GM21619 (cell line): ENCODE results near the gene PLPP2.

ENCODE experiments used
- ATAC-seq: cut with Tn5 transposase; IDR thresholded peaks from one replicate; pipeline ENCODE4 v1.9.1; 2021; ENCODE audit not compliant: unreplicated experiment

The PLPP2 gene

GRCh38 chr19:315811-316210, 24.6 kb upstream of the PLPP2 start:
- ATAC-seq = no peak

DNA sequence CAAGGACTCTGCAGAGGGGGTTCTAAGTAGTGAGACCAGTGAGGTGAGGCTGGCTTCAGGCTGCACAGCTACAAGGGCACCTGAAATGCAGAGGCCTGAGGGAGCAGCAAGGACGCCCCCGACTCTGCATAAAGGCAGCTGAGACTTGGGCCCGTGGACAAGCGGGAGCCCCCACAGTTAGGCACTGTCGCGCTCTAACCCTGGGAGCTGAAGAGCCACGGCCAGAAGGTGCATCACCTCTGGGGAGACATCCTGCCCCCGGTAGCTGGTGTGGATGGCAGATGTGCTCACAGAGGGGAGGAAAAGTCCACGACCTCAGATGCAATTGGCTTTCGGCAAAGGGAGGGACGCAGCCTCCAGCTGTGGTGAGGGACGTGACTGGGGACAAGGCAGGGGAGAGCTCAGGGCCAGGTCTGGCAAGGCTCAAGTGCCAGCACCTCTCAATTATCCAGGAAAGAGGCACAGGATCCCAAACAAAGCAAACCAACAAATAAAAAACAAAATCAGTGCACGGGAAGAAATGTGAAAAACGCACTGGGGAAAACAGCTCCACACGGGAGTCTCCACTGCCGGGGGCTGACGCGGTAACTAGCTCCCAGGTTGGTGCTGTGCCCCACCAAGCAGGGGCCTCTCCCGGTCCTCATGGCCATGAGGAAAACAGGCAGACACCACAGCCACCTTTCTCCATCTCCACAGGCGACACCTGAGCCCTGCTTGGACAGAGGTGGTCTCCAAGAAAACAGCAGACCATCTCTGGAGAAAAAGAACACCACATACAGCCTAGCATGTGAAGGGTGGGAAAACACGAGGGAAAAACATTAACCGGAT, 23.0 kb upstream of the PLPP2 start:
- no peak for ATAC-seq

GRCh38 chr19:313169-313987, 22.2 kb upstream of the PLPP2 start:
- no peak for ATAC-seq

GRCh38 chr19:311813-312261, 20.6 kb upstream of the PLPP2 start:
- no peak for ATAC-seq

DNA sequence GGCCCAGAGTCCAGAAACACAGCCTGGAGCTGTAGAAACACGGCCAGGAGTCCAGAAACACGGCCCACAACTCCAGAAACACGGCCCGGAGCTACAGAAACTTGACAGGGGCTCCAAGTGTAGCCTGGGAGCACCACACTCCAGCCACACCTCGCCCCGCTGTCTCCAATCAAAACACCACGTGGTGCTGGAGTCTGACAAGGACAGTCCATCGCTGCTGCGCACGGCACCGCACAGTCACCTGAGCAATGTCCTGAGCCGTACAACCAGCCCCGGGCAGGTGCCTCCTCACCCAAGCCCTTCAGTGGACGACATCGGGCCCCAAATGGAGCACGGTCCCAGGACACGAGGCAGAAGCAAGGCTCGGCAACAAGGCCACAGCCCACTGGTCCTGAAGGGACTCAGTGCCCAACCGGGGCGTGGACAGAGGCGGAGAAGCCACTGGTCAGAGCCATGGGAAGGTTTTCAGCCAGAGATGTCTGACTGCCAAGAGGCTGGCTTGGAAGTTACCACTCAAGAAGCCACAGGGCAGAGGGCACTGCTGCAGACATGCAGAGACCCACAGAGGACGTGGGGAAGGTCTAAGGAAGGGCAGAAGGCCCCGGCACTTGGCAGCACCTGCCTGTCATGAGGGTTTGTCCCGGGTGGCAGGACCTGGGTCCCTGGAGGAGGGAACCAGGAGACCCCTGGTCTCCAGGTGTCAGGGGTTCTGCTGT, 19.7 kb upstream of the PLPP2 start:
- ATAC-seq = no peak

- ATAC-seq = no peak
These were observed 19.0 kb upstream of the PLPP2 start for GRCh38 chr19:310141-310651.

DNA sequence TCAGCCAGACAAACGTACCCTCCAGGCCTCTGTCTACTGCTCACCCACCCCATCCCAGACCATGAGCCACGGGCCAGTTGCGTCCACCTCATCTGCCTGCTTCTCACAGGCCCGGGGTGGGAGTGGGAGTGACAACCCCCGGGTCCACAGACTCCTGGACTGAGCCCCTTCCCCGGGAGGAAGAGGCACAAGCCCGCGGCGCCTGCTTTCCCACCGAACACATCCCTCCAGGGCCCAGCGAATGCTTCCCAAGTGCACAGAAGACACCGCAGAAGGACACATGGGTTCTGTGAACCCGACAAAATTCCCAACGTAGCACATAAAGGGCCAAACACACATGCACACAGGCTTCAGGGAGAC, 18.0 kb upstream of the PLPP2 start:
- ATAC-seq = no peak

DNA sequence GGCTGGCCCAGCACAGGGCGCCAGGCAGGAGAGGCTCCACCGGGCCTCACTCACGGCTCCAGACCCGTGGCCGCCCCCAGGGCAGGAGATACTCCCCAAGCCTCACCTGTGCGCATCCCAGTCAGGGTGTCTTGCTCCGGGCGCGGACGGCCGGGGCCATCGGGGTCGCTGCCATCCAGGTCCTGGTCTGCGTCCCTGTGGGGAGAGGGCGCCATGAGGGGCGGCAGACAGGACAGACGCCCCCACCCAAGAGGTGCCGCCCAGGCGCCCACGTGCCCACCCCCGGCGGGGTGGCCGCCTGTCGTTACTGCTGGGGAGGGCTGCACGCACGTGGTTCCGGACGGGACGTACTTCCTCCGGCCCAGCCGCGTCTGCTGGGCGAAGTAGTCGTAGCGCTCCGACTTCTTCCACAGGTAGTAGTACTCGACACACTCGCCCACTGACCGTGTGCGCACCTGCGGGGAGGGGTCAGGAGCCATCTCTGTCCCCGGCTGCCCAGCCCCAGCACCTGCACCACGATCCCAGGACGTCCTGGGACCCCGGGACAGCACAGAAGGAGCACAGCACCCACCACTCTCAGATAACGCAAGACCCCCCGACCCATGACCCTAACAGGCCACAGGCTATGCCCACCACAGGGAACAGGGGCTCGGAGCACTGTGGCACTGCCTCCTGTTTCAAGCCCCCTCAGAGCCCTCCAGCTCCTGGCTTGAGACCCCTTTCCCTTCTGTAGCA, 17.4 kb upstream of the PLPP2 start:
- ATAC-seq = no peak

GRCh38 chr19:307793-308420, 16.7 kb upstream of the PLPP2 start:
- no peak for ATAC-seq

DNA sequence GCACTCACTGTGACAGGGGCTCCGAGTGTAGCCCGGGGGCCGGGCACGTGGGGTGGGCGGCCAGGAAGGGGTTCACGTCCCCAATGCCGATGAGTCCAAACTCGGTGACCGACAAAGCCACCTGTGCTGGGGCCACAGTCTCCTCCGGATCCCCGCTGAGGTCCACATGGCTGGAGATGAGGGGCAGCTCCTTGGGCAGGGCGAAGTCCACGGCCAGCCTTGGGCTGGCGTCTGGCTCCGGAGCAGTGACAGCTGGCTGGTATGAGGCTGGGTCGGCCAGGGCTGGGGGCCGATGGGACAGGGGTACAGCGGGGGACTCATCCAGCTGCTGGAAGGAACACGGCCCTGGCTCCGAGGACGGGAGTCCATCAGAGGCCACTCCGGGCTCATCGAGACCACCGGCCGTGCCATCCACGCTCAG, 15.9 kb upstream of the PLPP2 start:
- ATAC-seq = no peak

- ATAC-seq = no peak
These were observed 15.1 kb upstream of the PLPP2 start for GRCh38 chr19:306151-306900.

- no peak for ATAC-seq
These were observed 14.3 kb upstream of the PLPP2 start for GRCh38 chr19:305240-306150.

- ATAC-seq = no peak
These were observed 5.4 kb upstream of the PLPP2 start for GRCh38 chr19:296476-297225.

DNA sequence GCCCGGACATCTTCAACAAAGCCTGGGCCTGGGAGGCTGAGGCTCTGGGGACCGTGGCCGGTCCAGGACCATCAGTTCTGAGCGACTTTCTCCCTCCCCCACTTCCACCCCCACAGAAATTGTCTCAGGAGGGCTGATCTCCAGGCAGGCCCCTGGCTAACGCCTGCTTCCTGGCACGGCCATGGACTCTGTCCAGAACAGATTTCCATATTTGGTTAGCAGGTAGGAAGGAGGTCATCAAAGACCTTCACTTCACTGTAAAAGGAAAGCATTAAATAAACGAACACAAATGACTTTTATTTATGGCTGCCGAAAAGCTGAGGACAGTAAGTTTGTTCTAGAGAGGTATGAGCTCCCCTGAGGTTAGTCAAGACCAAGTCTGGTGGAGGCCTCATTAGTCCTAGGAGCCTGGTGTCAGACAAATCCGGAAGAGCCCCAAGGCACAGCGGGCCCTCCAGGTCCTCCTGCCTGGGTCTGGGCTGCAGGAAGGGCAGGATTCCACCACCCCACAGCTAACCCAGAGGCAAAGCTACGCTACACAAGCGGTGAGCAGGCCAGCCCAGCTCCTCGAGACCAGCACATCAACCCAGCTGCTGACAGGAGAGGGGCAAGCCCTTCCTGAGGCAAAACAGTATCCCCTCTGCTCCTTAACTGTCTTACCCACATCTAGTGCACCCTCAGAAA, 4.6 kb upstream of the PLPP2 start:
- ATAC-seq = no peak

DNA sequence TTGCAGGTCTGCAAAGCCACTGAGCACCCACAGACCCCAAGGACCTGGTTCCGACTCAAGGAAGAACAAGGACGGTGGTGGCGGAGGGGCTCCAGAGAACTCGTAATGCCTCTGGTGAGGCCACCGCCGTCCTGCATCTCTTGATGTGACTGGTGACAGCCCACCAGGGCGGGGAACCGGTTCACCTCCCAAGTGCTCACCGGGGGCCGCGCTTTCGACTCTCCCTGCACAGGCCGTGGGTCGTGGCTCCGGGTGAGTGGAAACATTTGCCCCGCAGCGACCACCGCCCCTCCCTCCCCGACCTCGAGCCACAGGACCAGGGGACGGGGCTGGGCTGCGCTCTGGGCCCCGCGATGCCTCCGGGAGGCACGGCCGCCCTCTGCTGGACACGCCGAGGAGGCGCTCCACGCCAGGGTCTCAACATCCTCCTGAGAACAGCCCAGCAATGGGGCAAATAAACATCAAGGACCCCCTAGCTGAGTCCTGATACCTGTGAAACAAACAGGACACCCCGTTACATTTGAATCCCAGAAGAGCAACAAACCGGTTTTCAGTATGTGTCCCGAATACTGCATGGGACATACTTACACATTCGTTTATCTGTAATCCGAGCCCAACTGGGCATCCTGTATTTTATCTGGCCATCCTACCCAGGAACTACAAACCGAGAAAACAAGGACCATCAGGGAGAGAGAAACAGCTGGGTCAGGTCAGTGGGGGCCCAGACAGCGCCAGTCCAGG, 3.9 kb upstream of the PLPP2 start:
- no peak for ATAC-seq

- ATAC-seq = no peak
These were observed 3.2 kb upstream of the PLPP2 start for GRCh38 chr19:294341-294945.
